ENCODE data around the gene FCER2. TPM values are rescaled to one million over a fixed set of nuclear protein-coding genes. Genes with fewer than 3 reads are reported as not detected.

Gene FCER2
- total RNA-seq, 1 experiment from 2014 or later = not detected

GRCh38 chr19:7701049-7701653 is 780 bp downstream of the FCER2 start:
- no peak for DNase-seq (ENCODE audit: low spot score)

GRCh38 chr19:7699417-7700401 is 2.2 kb downstream of the FCER2 start:
- DNase-seq (ENCODE audit: low spot score) = peak; percentile 20

- no peak for DNase-seq (ENCODE audit: low spot score)
Measured at GRCh38 chr19:7699003-7699402, 2.9 kb downstream of the FCER2 start.

- DNase-seq (ENCODE audit: low spot score) = no peak
Measured at GRCh38 chr19:7698583-7698982, 3.3 kb downstream of the FCER2 start.

GRCh38 chr19:7697721-7698287 is 4.1 kb downstream of the FCER2 start:
- no peak for DNase-seq (ENCODE audit: low spot score)

- no peak for DNase-seq (ENCODE audit: low spot score)
Measured at GRCh38 chr19:7694499-7694898, 7.4 kb downstream of the FCER2 start.

GRCh38 chr19:7692417-7693088 is 9.4 kb downstream of the FCER2 start:
- DNase-seq (ENCODE audit: low spot score) = no peak

GRCh38 chr19:7691497-7691896 is 10.4 kb downstream of the FCER2 start:
- no peak for DNase-seq (ENCODE audit: low spot score)

GRCh38 chr19:7690779-7691258 is 11.1 kb downstream of the FCER2 start:
- DNase-seq (ENCODE audit: low spot score) = no peak

- DNase-seq (ENCODE audit: low spot score) = no peak
Measured at GRCh38 chr19:7689165-7689564, 12.8 kb downstream of the FCER2 start.

GRCh38 chr19:7687177-7687576 is 14.8 kb downstream of the FCER2 start:
- DNase-seq (ENCODE audit: low spot score) = no peak

- no peak for DNase-seq (ENCODE audit: low spot score)
Measured at GRCh38 chr19:7685546-7686445, 16.1 kb downstream of the FCER2 start.

GRCh38 chr19:7682175-7682855 is 19.6 kb downstream of the FCER2 start:
- no peak for DNase-seq (ENCODE audit: low spot score)

- peak; percentile 43 for DNase-seq (ENCODE audit: low spot score)
Measured at GRCh38 chr19:7681340-7682174, 20.4 kb downstream of the FCER2 start.

GRCh38 chr19:7680606-7681339 is 21.2 kb downstream of the FCER2 start, which contains the start of gene TRAPPC5:
Gene TRAPPC5, plus strand, starts transcription at chr19:7680833. Its CDS starts 1,421 bp downstream, at chr19:7682254.
- DNase-seq (ENCODE audit: low spot score) = peak; percentile 41

- no peak for DNase-seq (ENCODE audit: low spot score)
Measured at GRCh38 chr19:7679771-7680605, 21.9 kb downstream of the FCER2 start.

GRCh38 chr19:7678971-7679751 is 22.8 kb downstream of the FCER2 start:
- no peak for DNase-seq (ENCODE audit: low spot score)

Measured in A172 (cell line).